GM12865 (cell line): ENCODE measurements around the gene KCNF1.
A peak's percentile ranks its signal among the peaks of the same experiment; 100 is the strongest.

Experiments
- DNase-seq: peaks from one replicate; pipeline ENCODE4 v3.0.0; 2010; ENCODE audit warnings: low read depth
- H3K4me3 ChIP-seq: 2 replicates; pipeline ENCODE4 v1.5.1; 2011; ENCODE audit warnings: mild to moderate bottlenecking, low read depth, low read length, control low read depth
- TF ChIP-seq, protein P1 (sequence below): IDR thresholded peaks from 2 replicates; pipeline ENCODE4 v1.5.1; 2011; ENCODE audit warnings: low read length, control low read depth, low read depth, inconsistent platforms; ENCODE audit not compliant: insufficient read depth; ENCODE audit errors: missing control alignments

KCNF1 gene

DNA sequence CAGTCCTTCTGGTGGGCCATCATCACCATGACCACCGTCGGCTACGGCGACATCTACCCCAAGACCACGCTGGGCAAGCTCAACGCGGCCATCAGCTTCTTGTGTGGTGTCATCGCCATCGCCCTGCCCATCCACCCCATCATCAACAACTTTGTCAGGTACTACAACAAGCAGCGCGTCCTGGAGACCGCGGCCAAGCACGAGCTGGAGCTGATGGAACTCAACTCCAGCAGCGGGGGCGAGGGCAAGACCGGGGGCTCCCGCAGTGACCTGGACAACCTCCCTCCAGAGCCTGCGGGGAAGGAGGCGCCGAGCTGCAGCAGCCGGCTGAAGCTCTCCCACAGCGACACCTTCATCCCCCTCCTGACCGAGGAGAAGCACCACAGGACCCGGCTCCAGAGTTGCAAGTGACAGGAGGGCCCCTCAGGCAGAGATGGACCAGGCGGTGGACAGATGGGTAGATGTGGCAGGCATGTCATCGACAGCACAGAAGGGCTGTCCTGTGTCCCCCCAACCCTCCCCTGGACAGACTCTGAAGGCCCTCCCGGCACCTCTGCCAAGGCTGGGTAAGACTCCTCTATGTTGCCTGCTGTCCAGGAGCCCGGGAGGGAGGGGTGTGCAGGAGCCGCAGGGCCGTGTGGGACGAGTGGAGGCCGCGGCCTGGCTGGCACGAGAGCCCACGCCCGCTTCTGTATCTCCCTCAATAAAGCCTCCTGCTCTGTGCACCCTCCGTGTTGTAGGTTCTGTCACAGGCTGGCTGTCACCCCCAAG is 2.0 kb downstream of the KCNF1 start:
- TF ChIP-seq, protein P1, sequence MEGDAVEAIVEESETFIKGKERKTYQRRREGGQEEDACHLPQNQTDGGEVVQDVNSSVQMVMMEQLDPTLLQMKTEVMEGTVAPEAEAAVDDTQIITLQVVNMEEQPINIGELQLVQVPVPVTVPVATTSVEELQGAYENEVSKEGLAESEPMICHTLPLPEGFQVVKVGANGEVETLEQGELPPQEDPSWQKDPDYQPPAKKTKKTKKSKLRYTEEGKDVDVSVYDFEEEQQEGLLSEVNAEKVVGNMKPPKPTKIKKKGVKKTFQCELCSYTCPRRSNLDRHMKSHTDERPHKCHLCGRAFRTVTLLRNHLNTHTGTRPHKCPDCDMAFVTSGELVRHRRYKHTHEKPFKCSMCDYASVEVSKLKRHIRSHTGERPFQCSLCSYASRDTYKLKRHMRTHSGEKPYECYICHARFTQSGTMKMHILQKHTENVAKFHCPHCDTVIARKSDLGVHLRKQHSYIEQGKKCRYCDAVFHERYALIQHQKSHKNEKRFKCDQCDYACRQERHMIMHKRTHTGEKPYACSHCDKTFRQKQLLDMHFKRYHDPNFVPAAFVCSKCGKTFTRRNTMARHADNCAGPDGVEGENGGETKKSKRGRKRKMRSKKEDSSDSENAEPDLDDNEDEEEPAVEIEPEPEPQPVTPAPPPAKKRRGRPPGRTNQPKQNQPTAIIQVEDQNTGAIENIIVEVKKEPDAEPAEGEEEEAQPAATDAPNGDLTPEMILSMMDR = no peak
- no peak for DNase-seq

DNA sequence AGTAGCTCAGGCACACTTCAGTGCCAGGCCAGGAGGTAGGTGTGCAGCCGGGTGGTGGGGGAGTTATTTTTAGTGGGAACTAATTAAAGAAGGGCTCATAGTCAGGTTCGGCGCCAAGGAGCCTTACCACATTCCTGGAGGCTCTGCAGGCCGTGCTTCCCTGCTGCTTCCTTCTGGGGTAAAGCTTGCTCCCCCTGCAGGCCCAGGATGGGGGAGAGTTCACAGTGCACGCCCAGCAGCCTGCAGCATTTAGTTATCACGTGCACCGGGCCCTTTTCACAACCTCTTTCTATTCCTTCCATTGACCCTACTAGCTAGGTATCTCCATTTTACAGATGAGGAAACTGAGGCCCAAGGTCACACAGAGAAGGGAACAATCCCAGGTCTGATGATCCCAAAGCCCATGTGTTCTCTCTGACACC is 2.5 kb downstream of the KCNF1 start:
- peak; percentile 21 for DNase-seq
- H3K4me3 ChIP-seq = no peak overlapping the region

More for the DNA sequence above, 2.0 kb downstream of the KCNF1 start:
- no peak overlapping the region for H3K4me3 ChIP-seq

DNA sequence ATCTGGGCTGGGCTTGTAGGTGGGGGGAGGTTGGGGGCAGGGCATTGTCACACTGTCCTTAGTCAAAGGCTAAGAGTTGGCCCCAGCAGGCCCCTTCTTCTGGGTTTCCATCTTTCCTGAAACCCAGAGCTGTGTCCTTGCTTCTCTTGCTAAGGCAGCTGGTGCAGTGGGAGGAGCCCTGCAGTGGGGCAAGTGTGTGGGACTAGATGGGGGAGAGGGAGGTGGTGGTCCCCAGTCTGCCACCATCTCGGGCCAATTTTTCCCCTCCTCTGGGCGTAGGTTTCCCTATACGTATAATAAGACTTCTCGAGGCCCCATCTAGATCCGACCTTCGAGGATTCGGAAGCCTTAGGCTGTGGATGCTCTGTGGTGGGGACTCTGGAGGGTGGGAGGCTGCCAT is 3.5 kb downstream of the KCNF1 start:
- H3K4me3 ChIP-seq = no peak overlapping the region
- TF ChIP-seq, protein P1 = no peak
- no peak for DNase-seq

More for the DNA sequence above, 2.5 kb downstream of the KCNF1 start:
- TF ChIP-seq, protein P1 = peak; percentile 19

DNA sequence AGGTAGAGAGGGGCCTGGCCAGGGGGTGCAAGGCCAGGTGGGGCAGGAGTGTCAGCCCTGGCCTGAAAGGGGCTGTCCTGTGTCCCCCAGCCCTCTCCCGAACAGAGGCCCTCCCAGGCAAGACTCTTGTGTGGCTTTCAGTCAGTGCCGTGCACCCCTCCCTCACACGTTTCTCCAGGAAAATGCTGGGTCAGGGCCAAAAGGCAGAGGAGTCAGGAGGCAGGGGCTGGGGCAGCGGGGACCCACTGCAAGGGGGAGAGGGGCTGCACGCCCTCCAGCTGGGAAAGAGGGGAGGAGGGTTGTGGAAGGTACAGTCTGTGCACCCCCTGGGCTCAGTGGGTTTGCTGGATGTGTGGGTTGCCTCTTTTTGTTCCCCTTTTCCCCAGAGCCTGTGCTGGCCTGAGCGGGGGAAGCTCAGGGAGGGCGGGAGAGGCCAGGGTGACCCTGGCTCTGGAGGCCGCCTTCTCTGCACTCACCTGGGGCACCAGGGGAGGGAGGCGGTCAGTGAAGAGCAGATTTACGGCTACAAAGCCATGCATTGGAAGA is 4.1 kb downstream of the KCNF1 start:
- TF ChIP-seq, protein P1 = no peak
- DNase-seq = no peak
- no peak overlapping the region for H3K4me3 ChIP-seq

DNA sequence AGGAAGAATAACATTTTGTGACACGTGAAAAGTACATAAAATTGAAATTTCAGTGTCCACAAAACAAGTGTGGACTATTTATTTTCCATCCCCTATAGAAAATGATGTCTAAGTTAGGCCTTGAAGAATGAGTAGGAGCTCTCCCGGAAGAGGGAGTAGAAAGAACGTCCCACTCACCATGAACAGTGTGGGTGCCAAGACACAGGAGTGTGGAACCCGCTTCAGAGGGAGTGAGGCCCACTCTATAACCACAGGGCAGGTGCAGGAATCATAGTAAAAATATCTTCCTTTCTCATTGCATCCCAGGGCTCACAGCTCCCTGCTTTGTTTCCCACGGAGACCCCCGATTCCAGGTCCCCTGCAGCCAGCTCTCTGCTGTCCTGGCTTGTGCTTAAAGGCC is 5.2 kb downstream of the KCNF1 start:
- no peak for DNase-seq
- no peak overlapping the region for H3K4me3 ChIP-seq
- TF ChIP-seq, protein P1 = no peak

DNA sequence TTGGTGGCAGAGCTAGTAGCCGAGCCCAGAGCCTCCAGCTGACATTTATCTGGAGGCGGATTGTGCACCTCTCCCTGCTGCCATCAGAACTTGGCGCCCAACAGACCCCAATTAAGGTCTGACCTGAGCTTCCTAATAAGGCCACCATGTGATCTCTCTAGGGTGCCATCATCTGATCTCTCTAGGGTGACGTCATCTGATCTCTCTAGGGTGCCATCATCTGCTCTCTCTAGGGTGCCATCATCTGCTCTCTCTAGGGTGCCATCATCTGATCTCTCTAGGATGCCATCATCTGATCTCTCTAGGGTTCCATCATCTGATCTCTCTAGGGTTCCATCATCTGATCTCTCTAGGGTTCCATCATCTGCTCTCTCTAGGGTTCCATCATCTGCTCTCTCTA is 6.2 kb downstream of the KCNF1 start:
- H3K4me3 ChIP-seq = no peak overlapping the region
- DNase-seq = no peak
- TF ChIP-seq, protein P1 = no peak
